Omental fat pad (tissue), 4 donors: ENCODE results near the gene FGF11. TPM values are rescaled to one million over a fixed set of nuclear protein-coding genes. Genes with fewer than 3 reads are reported as not detected.

Source experiments
- ATAC-seq: fragments of 150-250 bp; one replicate; pipeline ENCODE4 v1.9.1; 2016; ENCODE audit warnings: mild to moderate bottlenecking, moderate library complexity; ENCODE audit not compliant: low FRiP score
- DNase-seq: peaks from one replicate; pipeline ENCODE4 v3.0.0-alpha.2; 2019; ENCODE audit warnings: low spot score
- total RNA-seq, 4 donors: library from RNA; depleted of rRNA; stranded (reverse); fragments of >200 nt; gene quantifications; one replicate each; pipeline ENCODE4 v1.1.0, GENCODE V29; 2016
- TF ChIP-seq, protein P1 (sequence below), 3 donors: fragments of 450-650 bp; IDR thresholded peaks; one replicate each; pipeline ENCODE4 v1.5.1; 2016 to 2017; ENCODE audit warnings: antibody characterized with exemption in 3 of 3, mild to moderate bottlenecking in 3 of 3, moderate library complexity in 2 of 3

Gene FGF11
- total RNA-seq, 4 donors from 2014 or later: 0.72 to 1.9 (median 1.7) TPM

DNA sequence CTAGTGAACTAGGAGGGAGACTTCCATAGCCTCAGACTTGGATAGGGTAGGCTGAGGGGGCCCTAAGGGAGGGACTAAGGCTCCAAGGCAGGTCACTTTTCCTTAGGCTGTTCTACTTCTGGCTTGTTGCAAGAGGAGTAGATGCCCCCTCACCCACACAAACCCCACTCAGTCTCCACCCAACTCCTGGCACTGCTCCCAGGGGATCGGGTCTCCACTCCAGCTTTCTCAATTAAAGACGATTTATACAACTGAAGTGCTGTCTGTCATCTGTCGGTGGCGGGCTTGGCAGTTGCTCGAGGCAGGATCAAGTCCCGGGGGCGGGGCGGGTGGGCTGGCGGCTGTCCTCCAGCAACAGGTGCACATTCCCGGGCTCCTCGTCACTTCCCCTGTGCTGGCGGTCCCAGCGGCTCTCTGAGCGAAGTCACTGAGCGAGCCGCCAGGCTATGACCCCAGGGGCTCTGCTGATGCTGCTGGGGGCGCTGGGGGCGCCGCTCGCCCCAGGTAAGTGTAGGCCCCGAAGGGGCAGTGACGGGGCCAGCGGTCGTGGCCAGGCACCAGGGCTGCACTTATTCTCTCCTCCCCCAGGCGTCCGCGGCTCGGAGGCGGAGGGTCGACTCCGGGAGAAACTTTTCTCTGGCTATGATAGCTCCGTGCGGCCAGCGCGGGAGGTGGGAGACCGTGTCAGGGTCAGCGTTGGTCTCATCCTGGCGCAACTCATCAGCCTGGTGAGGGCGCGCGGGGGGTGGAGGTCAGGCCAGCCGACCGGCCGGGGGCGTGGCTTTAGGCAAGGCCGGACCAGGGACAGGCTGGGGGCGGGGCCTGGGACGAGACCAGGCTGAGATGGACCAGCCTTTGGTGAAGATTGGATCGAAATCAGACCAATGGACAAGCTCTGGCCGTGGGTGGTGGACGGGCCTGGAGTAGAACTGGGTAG is 5.6 kb downstream of the FGF11 start, which contains the start of gene CHRNB1:
CHRNB1 (plus strand) TSS at position 380 of the 937 bp plus-strand sequence; CDS start at position 447, 67 bp downstream.
- DNase-seq: peak; percentile 67
- TF ChIP-seq, protein P1, sequence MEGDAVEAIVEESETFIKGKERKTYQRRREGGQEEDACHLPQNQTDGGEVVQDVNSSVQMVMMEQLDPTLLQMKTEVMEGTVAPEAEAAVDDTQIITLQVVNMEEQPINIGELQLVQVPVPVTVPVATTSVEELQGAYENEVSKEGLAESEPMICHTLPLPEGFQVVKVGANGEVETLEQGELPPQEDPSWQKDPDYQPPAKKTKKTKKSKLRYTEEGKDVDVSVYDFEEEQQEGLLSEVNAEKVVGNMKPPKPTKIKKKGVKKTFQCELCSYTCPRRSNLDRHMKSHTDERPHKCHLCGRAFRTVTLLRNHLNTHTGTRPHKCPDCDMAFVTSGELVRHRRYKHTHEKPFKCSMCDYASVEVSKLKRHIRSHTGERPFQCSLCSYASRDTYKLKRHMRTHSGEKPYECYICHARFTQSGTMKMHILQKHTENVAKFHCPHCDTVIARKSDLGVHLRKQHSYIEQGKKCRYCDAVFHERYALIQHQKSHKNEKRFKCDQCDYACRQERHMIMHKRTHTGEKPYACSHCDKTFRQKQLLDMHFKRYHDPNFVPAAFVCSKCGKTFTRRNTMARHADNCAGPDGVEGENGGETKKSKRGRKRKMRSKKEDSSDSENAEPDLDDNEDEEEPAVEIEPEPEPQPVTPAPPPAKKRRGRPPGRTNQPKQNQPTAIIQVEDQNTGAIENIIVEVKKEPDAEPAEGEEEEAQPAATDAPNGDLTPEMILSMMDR (IDR thresholded peaks at IDR 0.05): no peak
- peak; percentile 88 for ATAC-seq

DNA sequence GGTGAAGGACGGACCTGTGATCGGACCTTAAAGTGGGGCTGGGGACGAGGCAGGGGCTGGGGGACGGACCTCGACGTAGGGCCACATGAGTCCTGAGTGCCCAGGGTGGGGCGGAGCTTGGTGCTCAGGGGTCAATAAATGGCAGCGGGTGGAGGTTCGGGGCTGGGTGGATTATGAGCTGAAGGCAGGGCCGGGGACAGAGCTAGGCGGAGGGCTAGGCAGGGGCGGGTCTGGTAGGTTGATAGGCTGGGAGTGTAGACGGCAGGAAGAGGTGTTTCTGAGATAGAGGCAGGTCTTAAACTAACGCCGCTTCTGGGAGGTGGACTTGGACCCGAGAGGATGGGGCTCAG is 6.3 kb downstream of the FGF11 start:
- DNase-seq (no peak), ATAC-seq (peak; percentile 66)
- TF ChIP-seq, protein P1 (IDR thresholded peaks at IDR 0.05): no peak

DNA sequence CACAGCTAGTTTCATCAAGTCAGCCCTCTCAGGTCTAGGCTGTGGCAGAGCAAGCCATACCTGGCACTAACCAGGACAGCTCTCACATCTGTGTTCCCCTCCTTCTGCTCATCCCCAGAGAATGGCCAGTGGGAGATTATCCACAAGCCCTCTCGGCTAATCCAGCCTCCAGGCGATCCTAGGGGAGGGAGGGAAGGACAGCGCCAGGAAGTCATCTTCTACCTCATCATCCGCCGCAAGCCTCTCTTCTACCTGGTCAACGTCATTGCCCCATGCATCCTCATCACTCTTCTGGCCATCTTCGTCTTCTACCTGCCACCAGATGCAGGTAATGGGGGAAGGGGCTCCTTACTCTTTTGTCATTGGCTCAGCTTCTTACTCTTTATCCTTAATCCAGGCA is 9.1 kb downstream of the FGF11 start:
- TF ChIP-seq, protein P1 (IDR thresholded peaks at IDR 0.05): no peak
- no peak for DNase-seq
- no peak for ATAC-seq

DNA sequence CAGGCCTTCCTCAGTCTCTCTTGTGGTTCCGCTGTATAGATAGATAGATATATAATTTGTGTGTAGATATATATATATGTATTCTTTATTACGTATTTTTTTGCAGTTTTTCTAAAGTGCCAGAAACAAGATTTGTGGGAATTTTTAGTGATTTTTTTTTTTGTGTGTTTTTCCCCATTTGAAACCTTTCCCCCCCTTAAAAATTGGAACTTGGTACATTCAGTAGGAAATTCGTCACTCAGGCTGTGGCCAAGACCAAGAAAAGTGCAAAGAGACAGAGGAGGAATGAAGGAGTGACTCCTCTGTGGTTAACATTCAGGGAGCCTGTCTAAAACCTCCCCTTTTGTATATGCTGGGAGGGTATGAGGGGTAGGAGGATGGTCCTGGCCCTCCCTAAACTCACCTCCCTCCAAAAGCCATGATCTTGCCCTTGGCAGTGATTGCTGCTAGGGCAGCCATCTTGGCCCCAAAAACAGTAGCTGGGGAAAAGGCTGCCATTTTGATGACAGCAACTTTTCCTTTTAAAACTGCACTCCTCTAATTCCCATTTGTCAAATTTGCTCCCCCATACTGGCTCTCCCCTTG is 20.7 kb downstream of the FGF11 start:
- TF ChIP-seq, protein P1 (IDR thresholded peaks at IDR 0.05): no peak
- no peak for DNase-seq
- no peak for ATAC-seq

DNA sequence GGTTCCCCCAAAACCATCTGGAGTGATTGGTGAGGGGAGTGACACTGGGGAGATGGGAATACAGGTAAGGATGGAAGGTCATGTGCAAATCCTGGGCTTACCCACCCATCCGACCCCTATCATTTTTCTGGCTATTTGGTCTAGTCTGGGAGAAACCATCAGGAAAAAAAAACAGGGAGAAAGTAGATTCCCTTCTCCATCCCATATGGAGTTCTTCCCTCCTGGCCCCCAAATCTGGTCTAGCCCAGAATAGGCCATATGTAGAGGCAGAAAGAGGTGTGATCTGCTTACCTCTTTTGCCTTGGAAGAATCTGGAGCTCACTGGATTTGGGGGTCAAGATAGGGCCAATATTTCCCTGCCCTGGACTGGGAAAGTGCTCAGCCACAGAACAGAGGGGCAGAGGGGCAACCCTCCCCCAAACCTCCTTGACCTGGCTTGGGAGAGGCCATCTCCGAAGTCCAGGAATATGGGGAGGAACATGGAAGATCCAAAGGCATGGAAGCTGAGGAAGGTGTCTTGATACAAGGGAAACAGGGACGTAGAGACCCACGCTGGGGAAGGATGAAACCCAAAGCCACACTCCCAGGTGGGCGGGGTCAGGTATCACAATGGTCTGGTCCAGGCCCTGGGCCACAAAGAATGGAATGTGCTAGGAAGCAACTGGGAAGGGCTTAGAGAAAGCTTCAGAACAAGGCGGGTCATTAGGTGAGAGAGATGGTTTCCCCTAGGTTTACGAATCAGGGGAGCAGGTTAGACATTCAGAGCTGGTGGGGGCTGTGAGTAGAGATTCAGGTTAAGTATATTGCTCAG is 21.7 kb downstream of the FGF11 start:
- DNase-seq (no peak), ATAC-seq (no peak)
- TF ChIP-seq, protein P1 (IDR thresholded peaks at IDR 0.05): no peak

DNA sequence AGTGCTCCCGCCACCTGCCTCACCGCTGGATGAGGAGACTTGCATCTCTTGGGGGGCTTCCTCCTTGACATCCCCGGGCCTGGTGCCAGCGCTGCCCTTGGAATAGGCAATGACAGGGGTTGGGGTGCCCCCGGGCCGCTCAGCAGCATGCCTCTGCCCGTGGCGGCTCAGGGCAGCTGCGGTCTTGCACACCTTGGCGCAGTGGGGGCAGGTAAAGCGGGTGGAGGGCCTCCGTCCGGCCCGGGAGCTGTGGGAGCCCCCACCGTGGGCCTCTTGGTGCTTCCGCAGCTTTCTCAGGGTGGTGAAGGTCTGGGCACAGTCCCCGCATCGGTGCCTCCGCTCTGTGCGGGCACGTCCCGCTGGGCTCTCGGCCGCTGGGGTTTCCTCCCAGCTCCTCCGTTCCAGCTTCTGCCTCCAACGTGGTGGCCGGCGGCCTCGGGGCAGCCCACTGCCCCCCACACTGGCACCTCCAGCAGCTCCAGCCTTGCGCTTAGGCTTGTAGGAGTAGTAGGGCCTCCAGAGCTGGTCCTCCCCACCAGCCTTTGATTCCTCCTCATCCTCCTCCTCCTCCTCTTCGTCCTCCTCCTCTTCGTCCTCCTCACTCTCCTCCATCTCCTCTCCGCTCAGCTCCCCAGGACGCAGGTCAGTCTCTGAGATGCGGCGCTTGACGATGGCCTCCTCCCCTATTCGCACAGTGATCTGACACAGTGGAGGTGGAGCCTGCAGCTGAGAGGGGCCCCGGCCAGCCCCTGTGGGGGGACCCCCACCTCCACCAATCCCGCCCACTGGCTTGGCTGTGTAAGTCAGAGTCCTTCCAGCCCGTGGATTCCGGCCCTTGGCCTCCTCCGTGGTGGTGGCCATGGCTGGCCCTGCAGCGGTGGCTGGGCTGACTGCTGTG is 23.4 kb downstream of the FGF11 start:
- ATAC-seq (no peak), DNase-seq (no peak)
- TF ChIP-seq, protein P1 (IDR thresholded peaks at IDR 0.05): no peak
